CD8-positive, alpha-beta memory T cell (primary cell): ENCODE data around the gene DOHH. TPM values are rescaled to one million over a fixed set of nuclear protein-coding genes. Genes with fewer than 3 reads are reported as not detected.
"Not testable (repeated sequence)": the region's sequence is repeated elsewhere in the genome, so short reads cannot be mapped to it uniquely, and the experiment has no call there.

ENCODE experiments used
- CTCF ChIA-PET: fragments of 350-600 bp; sonication (Branson Sonifier 250); formaldehyde crosslinking; loops from one replicate; lab custom pipeline; 2021; ENCODE audit warnings: antibody characterized with exemption; lab: Charles Lee
- POLR2A ChIA-PET: fragments of 350-600 bp; sonication (Branson Sonifier 250); formaldehyde crosslinking; loops from one replicate; lab custom pipeline; 2021; ENCODE audit warnings: antibody characterized with exemption; lab: Charles Lee
- DNase-seq, 5 donors: peaks; one replicate each; pipeline versions ENCODE4 v3.0.0 to v3.0.0-alpha.2; 2020 to 2022; ENCODE audit warnings: mixed read lengths in 1 of 5
- H3K27ac ChIP-seq: one replicate; pipeline ENCODE4 v1.7.0; 2013; ENCODE audit warnings: low read depth, mild to moderate bottlenecking, low read length, moderate library complexity
- H3K27me3 ChIP-seq: 2 replicates; pipeline ENCODE4 v1.7.0; 2013; ENCODE audit warnings: low read length, mild to moderate bottlenecking; ENCODE audit not compliant: insufficient read depth, poor library complexity, severe bottlenecking
- H3K36me3 ChIP-seq: 2 replicates; pipeline ENCODE4 v1.7.0; 2013; ENCODE audit warnings: mild to moderate bottlenecking, low read length, moderate library complexity; ENCODE audit not compliant: insufficient read depth
- H3K4me1 ChIP-seq: 2 replicates; pipeline ENCODE4 v1.7.0; 2013; ENCODE audit warnings: mild to moderate bottlenecking, low read length, moderate library complexity; ENCODE audit not compliant: insufficient read depth
- H3K4me3 ChIP-seq: 2 replicates; pipeline ENCODE4 v1.7.0; 2013; ENCODE audit warnings: mild to moderate bottlenecking, low read length
- H3K9me3 ChIP-seq: 2 replicates; pipeline ENCODE4 v1.7.0; 2013; ENCODE audit warnings: mild to moderate bottlenecking, low read length
- H3K27ac Mint-ChIP-seq, 8 donors: one replicate each; pipeline ENCODE4 v1.8.0; 2020 to 2021; ENCODE audit warnings: mixed read lengths in 8 of 8, mild to moderate bottlenecking in 6 of 8, inconsistent platforms in 3 of 8, moderate library complexity in 3 of 8
- H3K27me3 Mint-ChIP-seq, 2 donors: one replicate each; pipeline ENCODE4 v1.8.0; 2020 to 2021; ENCODE audit warnings: mixed read lengths in 2 of 2, mild to moderate bottlenecking in 1 of 2, moderate library complexity in 1 of 2
- H3K36me3 Mint-ChIP-seq, 3 donors: one replicate each; pipeline ENCODE4 v1.8.0; 2020 to 2021; ENCODE audit warnings: mixed read lengths in 3 of 3, inconsistent platforms in 1 of 3, mild to moderate bottlenecking in 1 of 3
- H3K4me1 Mint-ChIP-seq, 3 donors: one replicate each; pipeline ENCODE4 v1.8.0; 2020 to 2021; ENCODE audit warnings: mixed read lengths in 3 of 3, inconsistent platforms in 1 of 3, mild to moderate bottlenecking in 1 of 3
- H3K4me3 Mint-ChIP-seq, 7 donors: one replicate each; pipeline ENCODE4 v1.8.0; 2020 to 2021; ENCODE audit warnings: mixed read lengths in 7 of 7, mild to moderate bottlenecking in 6 of 7, moderate library complexity in 4 of 7, inconsistent platforms in 2 of 7
- H3K9me3 Mint-ChIP-seq, 5 donors: one replicate each; pipeline ENCODE4 v1.8.0; 2020 to 2022; ENCODE audit warnings: mixed read lengths in 5 of 5, mild to moderate bottlenecking in 3 of 5, moderate library complexity in 2 of 5, inconsistent platforms in 1 of 5
- polyA plus RNA-seq: library from polyadenylated mRNA; unstranded; fragments of 300-500 nt; fragmentation: Illumina TruSeq; gene quantifications from one replicate; pipeline ENCODE4 v1.2.3, GENCODE V29; 2021
- total RNA-seq, 2 experiments: library from RNA; stranded (reverse); gene quantifications; one replicate each; pipeline ENCODE4 v1.2.3, GENCODE V29; 2021

DOHH gene
- total and polyA plus RNA-seq, 3 experiments from 2014 or later: 14.0 to 21.4 (median 21.3) TPM

- peaks cover 25% of the 10 kb centered on the region for H3K4me1 ChIP-seq
- no peaks in the 10 kb centered on the region for H3K27me3 ChIP-seq
- H3K4me3 ChIP-seq: no peak overlapping the region
- H3K27ac Mint-ChIP-seq: peak overlapping the region in 6 of 8 donors; percentile 68 to 89 (median 80)
- peaks cover 0 to 55% (median 0%) of the 10 kb centered on the region in 3 donors for H3K36me3 Mint-ChIP-seq
- ChIA-PET CTCF (no interaction called here), POLR2A (no interaction called here)
- peak in 1 of 5 donors; percentile 45 for DNase-seq
- peaks cover 7% of the 10 kb centered on the region for H3K36me3 ChIP-seq
- H3K4me3 Mint-ChIP-seq: peak overlapping the region; percentile 52 to 90 (median 87)
- no peaks in the 10 kb centered on the region for H3K9me3 Mint-ChIP-seq
- no peaks in the 10 kb centered on the region for H3K9me3 ChIP-seq
- peaks cover 46 to 71% (median 48%) of the 10 kb centered on the region in 3 donors for H3K4me1 Mint-ChIP-seq
- H3K27me3 Mint-ChIP-seq: no peaks in the 10 kb centered on the region
- H3K27ac ChIP-seq: no peak overlapping the region
Measured at GRCh38 chr19:3508771-3509535, 8.5 kb upstream of the DOHH start.

GRCh38 chr19:3508121-3508661 lies 7.7 kb upstream of the DOHH start:
- CTCF ChIA-PET, DNase-seq, H3K9me3 Mint-ChIP-seq, H3K27ac ChIP-seq, H3K4me3 ChIP-seq, H3K27me3 Mint-ChIP-seq, H3K9me3 ChIP-seq, POLR2A ChIA-PET, H3K36me3 ChIP-seq, H3K27me3 ChIP-seq: not testable (repeated sequence)
- Mint-ChIP-seq H3K27ac (peak overlapping the region in 5 of 8 donors; percentile 23 to 76 (median 47)), H3K4me1 (peaks cover 45 to 66% (median 46%) of the 10 kb centered on the region in 3 donors), H3K4me3 (peak overlapping the region; percentile 34 to 90 (median 89)), H3K36me3 (peaks cover 0 to 52% (median 0%) of the 10 kb centered on the region in 3 donors)
- peaks cover 25% of the 10 kb centered on the region for H3K4me1 ChIP-seq

GRCh38 chr19:3507371-3508120 lies 7.1 kb upstream of the DOHH start:
- ChIA-PET POLR2A (no interaction called here), CTCF (no interaction called here)
- H3K27me3 ChIP-seq: no peaks in the 10 kb centered on the region
- no peaks in the 10 kb centered on the region for H3K9me3 ChIP-seq
- H3K27ac Mint-ChIP-seq: peak overlapping the region; percentile 61 to 99 (median 92)
- peaks cover 25% of the 10 kb centered on the region for H3K4me1 ChIP-seq
- H3K27ac ChIP-seq: peak overlapping the region; percentile 83
- DNase-seq: peak in 3 of 5 donors; percentile 11 to 69 (median 21)
- peaks cover 0 to 50% (median 0%) of the 10 kb centered on the region in 3 donors for H3K36me3 Mint-ChIP-seq
- H3K4me3 Mint-ChIP-seq: peak overlapping the region; percentile 86 to 96 (median 89)
- no peaks in the 10 kb centered on the region for H3K9me3 Mint-ChIP-seq
- H3K36me3 ChIP-seq: peaks cover 7% of the 10 kb centered on the region
- H3K4me1 Mint-ChIP-seq: peaks cover 43 to 63% (median 46%) of the 10 kb centered on the region in 3 donors
- H3K4me3 ChIP-seq: peak overlapping the region; percentile 63
- peaks cover 0 to 3% of the 10 kb centered on the region in 2 donors for H3K27me3 Mint-ChIP-seq

GRCh38 chr19:3506384-3507340 lies 6.2 kb upstream of the DOHH start:
- H3K4me3 ChIP-seq: peak overlapping the region; percentile 63
- peak overlapping the region; percentile 77 to 99 (median 92) for H3K27ac Mint-ChIP-seq
- H3K4me3 Mint-ChIP-seq: peak overlapping the region; percentile 86 to 96 (median 90)
- H3K4me1 ChIP-seq: peaks cover 25% of the 10 kb centered on the region
- H3K36me3 ChIP-seq: peaks cover 7% of the 10 kb centered on the region
- DNase-seq: peak; percentile 28 to 72 (median 38)
- peaks cover 0 to 43% (median 0%) of the 10 kb centered on the region in 3 donors for H3K36me3 Mint-ChIP-seq
- H3K4me1 Mint-ChIP-seq: peaks cover 40 to 58% (median 46%) of the 10 kb centered on the region in 3 donors
- ChIA-PET POLR2A (interaction anchor here (1.0 kb wide), 1 partner anchor 48 kb away, joined by 4 read pairs; no protein-coding TSS in a partner anchor), CTCF (no interaction called here)
- no peaks in the 10 kb centered on the region for H3K27me3 ChIP-seq
- H3K27me3 Mint-ChIP-seq: peaks cover 0 to 3% of the 10 kb centered on the region in 2 donors
- H3K27ac ChIP-seq: peak overlapping the region; percentile 83
- no peaks in the 10 kb centered on the region for H3K9me3 Mint-ChIP-seq
- no peaks in the 10 kb centered on the region for H3K9me3 ChIP-seq

GRCh38 chr19:3505598-3506383 lies 5.3 kb upstream of the DOHH start, which contains the start of gene FZR1:
TSS of gene FZR1 (plus strand) at chr19:3506311. CDS start at chr19:3522990, 16,679 bp downstream.
- H3K27ac ChIP-seq: peak within 1 kb of the TSS; percentile 95
- Mint-ChIP-seq H3K36me3 (peaks cover 0 to 38% (median 0%) of the 10 kb centered on the region in 3 donors), H3K4me1 (peaks cover 43 to 55% (median 51%) of the 10 kb centered on the region in 3 donors), H3K27me3 (peaks cover 0 to 3% of the 10 kb centered on the region in 2 donors), H3K27ac (peak within 1 kb of the TSS; percentile 95 to 100 (median 98)), H3K4me3 (peak within 1 kb of the TSS; percentile 86 to 96 (median 90)), H3K9me3 (no peaks in the 10 kb centered on the region)
- ChIA-PET CTCF (no interaction called here), POLR2A (interaction anchor here (0.6 to 1.0 kb wide), 2 partner anchors 49 to 495 kb away, joined by 4 to 7 read pairs; no protein-coding TSS in a partner anchor)
- DNase-seq: peak; percentile 100
- peaks cover 30% of the 10 kb centered on the region for H3K4me1 ChIP-seq
- H3K9me3 ChIP-seq: no peaks in the 10 kb centered on the region
- H3K36me3 ChIP-seq: peaks cover 2% of the 10 kb centered on the region
- no peaks in the 10 kb centered on the region for H3K27me3 ChIP-seq
- peak within 1 kb of the TSS; percentile 73 for H3K4me3 ChIP-seq

- H3K36me3 ChIP-seq: no peaks in the 10 kb centered on the region
- POLR2A ChIA-PET: interaction anchor here (0.6 kb wide), 1 partner anchor 487 kb away, joined by 6 read pairs; no protein-coding TSS in a partner anchor
- peaks cover 34% of the 10 kb centered on the region for H3K4me1 ChIP-seq
- H3K36me3 Mint-ChIP-seq: peaks cover 0 to 33% (median 0%) of the 10 kb centered on the region in 3 donors
- H3K9me3 Mint-ChIP-seq: peaks cover 0 to 1% (median 0%) of the 10 kb centered on the region in 5 donors
- H3K27me3 ChIP-seq: no peaks in the 10 kb centered on the region
- H3K9me3 ChIP-seq: no peaks in the 10 kb centered on the region
- H3K27me3 Mint-ChIP-seq: peaks cover 0 to 7% of the 10 kb centered on the region in 2 donors
- no peak for DNase-seq
- CTCF ChIA-PET: no interaction called here
- peak overlapping the region in 6 of 7 donors; percentile 83 to 96 (median 88) for H3K4me3 Mint-ChIP-seq
- H3K27ac ChIP-seq: no peak overlapping the region
- no peak overlapping the region for H3K4me3 ChIP-seq
- H3K4me1 Mint-ChIP-seq: peaks cover 46 to 55% (median 52%) of the 10 kb centered on the region in 3 donors
- H3K27ac Mint-ChIP-seq: peak overlapping the region; percentile 82 to 100 (median 98)
Measured at GRCh38 chr19:3504735-3505134, 4.3 kb upstream of the DOHH start.
